PC-9 (cell line): Measurements from ENCODE around the gene HOXB5.

Experiments used
- CTCF ChIP-seq: fragments of 200-600 bp; sonication (generic); conservative IDR thresholded peaks from 2 replicates; pipeline ENCODE4 v1.6.1; 2017; ENCODE audit warnings: mixed run types, antibody characterized with exemption, mild to moderate bottlenecking, moderate library complexity
- EZH2 ChIP-seq: fragments of 200-600 bp; sonication (generic); IDR thresholded peaks from 2 replicates; pipeline ENCODE4 v1.8.0; 2017; ENCODE audit warnings: antibody characterized with exemption, low read depth

DNA sequence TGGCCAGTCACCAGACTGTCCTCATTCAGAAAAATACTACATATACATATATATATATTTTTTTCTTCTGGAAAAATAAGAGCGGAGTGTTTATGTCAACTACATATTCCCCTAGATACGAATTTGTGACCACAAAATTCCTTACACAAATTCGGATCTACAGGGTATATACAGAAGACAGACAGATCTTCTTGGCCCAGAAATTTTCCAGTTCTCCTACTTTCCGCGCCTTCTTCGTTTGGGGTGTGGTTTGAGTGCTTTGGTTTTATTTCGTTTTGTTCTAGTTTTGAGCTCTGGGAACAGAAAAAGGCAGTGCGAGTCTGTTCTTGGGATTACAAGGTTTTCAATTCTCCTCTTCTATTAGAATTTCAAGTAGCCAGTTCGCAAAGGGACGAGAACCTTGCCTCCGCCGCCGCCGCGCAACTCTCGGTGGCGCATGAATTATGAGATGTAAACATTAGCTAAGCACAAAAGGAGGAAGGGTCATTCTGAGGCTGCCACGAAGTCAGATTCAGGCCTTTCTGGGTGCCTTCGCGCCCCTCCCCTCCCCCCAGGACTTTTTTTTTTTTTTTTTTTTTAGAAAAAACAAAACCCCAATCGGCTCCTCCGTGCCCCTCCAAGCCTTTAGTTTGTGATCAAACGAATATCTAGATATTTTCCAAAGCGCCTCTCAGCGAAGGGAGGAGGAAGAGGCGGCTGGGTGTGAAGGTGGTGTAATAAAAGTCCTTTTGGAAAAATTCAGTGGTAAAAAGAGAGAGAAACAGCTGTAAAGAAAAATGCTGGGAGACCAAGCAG is 13.6 kb downstream of the HOXB5 start:
- TF ChIP-seq CTCF (no peak), EZH2 (no peak)
